CD4-positive, alpha-beta T cell treated with Interleukin-21 for 1 hour (primary cell): ENCODE results near the gene TTLL6.

Experiments used
- DNase-seq: peaks from one replicate; pipeline ENCODE4 v3.0.0-alpha.2; 2020

TTLL6 gene

GRCh38 chr17:48757524-48757961 is 59.5 kb downstream of the TTLL6 start:
- no peak for DNase-seq

DNA sequence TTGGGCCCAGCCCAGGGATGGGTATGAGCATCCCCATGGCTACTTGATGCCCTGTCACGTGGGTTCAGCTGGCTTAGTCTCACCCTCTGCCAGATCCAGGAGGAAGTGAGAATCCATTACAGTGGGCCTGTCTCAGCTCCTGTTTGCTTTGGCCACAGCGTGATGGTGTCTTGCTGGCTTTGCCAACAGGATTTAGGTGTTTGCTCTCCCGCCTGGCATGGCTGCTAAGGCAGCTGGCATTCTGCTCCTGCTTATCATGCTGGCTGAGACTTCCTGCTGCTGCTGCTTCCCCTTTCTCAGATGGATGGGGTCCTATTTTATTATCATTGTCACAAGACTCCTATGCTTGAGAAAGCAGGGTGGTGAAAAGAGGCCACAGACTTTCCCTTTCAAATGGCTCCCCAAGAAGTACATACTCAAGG is 60.2 kb downstream of the TTLL6 start:
- no peak for DNase-seq

DNA sequence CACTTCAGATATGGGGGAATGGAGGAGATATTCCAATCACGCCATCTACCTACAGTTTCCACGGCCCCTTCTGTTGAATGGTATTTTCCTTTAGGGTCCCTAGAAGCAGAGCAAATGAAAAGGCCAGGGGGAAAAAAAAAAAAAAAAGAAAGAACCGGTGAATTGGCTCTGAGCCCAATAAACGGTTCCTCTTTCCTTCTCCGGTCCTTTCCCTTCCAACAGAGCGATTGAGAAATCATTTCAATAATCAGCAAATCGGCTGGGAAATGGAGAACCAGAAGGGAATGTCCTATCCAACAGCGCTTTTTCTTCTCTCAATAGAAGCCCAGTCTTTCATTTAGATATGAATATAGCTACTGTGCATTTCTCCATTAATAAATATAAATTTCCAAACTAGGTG is 61.7 kb downstream of the TTLL6 start:
- no peak for DNase-seq

DNA sequence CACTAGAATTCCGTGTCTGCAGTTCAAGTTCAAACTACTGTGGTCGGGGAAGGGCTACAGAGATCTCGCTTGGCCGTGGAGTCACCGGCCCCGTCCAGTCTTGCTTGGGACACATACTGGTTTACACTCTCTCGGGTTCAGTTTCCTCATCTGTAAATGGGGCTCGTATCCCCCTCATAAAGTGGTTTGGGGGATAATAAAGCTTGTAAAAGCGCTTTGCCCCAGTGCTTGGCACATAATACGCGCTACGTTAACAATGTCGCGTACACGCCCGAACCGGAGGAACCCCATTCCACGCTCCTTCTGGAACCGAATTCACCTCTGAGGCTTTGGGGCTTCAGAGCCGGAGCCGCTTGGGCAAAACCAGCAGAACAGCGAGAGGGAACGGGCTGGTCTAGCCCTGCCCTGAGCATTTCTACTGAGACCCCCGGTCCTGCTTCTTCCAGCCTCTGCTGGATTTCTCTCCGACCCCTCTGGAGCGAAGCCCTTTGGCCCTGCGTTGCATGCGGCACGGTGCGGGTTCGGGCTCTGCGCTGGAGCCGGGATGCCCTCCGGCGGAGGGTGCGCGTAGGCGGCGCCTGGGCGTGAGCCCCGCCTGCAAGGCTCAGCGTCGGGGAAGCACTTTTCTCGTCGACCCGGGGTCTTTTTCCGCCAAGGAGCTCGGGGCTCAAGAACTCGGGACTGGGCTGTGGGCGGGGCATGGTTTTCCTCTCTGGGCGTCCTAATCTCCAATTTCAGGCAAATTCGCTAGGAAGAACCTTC is 62.3 kb downstream of the TTLL6 start:
- DNase-seq, result no peak

DNA sequence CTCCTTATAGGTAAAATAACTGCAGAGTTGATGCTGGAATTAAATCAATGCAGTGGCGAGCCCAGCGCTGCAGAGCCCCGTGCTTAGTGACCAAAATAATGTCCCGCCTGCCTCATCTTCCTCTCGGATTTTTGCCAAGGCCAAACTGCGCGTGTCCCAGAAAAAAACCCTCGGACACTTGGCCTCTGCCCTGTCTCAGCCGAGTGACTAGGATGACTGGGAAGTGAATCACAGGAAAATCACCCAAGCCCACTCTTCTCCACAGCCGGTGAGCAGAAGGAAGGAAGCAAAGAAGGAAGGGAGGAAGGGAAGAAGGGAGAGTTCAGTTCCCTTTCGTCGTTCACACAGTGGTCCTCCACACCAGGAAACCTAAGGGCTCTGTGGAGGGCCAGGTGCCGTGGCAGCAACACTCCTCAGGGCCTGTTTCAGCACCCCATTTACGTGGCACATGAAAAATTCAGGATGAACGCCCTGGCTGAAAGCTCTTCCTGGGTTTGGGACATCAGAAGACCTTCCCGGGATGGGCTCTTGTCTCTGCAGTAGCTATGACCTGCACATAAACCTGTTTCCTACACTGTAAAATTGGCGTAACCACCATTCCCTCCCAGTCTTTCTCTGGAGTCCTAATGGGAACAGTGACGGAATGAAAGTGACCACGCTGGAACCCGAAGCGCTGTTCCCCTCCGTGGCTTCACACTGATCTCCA is 63.1 kb downstream of the TTLL6 start:
- no peak for DNase-seq

DNA sequence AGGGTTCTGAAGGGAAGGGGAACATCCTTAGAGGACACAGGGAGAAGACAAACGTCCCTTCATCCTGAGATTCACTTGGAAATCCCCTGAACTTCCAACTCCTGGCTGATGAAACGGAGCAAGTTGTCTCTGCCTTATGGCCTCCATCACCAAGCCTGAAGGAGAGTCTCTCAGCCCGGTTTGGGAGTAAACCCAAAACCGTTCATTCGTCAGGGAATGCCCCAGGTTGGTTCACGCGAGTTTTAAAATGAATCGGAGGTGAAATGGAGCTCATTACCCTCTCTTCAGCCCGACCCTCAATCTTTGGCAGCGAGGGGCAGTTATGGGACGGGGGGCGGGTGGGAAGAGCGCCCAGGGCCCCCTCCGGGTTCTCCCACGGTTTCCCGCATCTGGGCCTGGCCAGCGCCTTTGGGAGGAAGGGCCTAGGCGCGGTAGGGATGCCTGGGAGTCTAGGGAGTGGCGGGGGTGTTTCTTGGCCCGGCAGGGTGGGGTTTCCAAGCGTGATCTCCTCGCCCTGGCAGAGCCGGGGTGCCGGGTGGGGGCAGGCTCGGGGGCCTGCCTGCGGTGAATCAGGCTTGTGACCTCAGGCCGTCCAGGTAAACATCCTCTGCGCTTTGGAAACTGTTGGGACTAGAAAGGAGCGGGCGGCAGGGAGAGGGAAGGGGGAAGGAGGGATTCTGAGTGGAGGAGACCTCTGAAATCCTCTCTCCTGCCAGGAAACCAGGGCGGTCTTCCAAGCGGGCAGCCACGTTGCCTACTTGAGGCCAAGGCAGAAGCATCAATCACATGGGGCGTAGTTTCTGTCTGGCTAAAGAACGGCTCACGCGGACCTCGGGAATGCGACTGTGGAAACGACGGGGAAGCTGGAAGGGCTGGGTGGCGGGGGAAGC is 64.4 kb downstream of the TTLL6 start:
- no peak for DNase-seq

GRCh38 chr17:48751733-48752398 is 65.2 kb downstream of the TTLL6 start:
- no peak for DNase-seq

DNA sequence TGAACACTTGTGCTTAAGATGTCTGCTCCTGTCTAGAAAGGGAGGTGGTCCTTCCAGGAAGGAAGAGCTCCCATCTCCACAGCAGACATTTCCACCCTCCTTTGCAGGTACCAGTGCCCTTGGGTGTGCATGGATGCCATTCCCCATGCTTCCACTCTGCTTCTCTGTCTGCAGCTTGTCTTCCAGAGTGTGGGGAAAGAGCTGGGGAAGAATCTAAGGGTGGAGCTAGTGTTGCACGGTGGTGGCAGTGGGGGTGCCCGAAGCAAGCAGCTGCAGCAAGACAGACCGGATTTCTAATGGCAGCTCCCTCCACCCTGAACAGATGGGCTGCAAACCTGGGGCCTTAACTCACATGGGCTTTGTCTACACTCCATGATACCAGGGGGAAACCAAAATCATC is 65.9 kb downstream of the TTLL6 start:
- DNase-seq, result no peak

GRCh38 chr17:48749621-48750553 is 67.1 kb downstream of the TTLL6 start:
- no peak for DNase-seq

GRCh38 chr17:48748718-48749566 is 68.1 kb downstream of the TTLL6 start:
- no peak for DNase-seq

DNA sequence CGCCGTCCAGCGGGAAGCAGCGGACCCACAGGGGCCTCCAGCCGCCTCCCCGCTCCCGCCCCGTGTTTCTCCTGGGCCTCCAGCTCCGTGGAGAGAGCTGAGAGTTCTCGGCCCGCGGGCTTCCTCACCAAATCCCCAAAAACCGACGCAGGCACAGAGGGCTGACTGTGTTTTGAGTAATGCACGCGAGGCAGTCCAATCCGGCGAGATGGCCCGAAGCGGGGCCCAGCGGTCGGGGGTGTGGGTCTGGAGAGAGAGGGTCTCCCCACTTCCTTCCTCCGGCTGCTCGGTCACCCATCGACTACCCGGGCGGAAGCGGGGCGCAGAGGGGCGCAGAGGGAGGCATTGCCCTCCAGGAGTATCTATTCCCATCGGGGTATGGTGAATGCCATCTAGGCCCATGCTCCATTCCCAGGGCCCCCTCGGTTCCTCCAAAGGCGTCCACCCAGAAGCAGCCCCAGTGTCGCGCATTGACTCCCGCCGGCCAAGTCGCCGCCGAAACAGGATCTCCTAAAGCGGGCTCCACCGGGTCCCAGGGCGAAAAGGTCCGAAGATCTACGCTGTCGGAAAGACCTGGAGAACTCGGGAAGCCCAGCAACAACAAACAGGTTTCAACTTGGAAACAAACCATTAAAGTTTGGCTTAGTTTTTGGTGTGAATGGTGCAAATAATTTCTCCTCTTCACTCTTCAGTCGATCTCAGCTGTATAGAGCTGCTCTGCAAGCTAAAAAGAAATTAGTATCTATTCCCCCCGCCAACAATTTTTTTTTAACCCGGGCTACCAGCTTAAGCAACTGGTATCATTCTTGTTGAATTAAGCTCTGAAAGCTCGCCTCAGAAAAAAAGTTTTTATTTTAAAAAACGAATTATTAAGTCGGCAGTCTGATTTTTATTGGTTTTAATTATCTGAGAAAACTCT is 69.3 kb downstream of the TTLL6 start:
- no peak for DNase-seq

DNA sequence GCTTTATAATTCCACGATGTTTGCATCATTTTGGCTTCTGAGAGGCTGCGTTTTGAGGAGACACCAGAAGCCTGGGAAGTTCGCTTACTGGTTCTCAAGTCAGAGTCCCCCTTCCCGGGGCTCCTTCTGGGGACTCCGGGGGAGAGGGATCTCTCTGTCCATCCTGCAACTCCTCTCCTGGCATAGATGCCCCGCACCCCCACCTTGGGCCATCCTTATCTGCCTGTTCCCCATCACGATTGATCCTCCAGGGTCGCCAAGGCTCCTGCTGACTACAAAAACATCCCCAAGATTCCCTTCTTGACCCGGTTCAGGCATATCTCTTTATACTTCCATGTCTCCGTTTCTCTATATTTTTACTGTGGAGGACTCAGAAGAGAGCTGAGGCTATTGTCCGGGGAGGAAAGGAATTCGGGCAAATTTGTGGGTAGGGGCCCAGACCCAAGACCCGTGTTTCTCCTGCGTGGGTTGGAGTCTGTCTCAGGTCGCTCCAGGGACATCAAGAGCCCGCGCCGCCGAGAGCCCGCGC is 70.0 kb downstream of the TTLL6 start:
- no peak for DNase-seq

GRCh38 chr17:48745381-48746275 is 71.4 kb downstream of the TTLL6 start:
- no peak for DNase-seq

- DNase-seq, result no peak
Measured at GRCh38 chr17:48740537-48740936, 76.5 kb downstream of the TTLL6 start.

- DNase-seq, result no peak
Measured at GRCh38 chr17:48738803-48739526, 78.1 kb downstream of the TTLL6 start.

- DNase-seq, result no peak
Measured at GRCh38 chr17:48738424-48738802, 78.6 kb downstream of the TTLL6 start.

- DNase-seq, result no peak
Measured at GRCh38 chr17:48737330-48738043, 79.5 kb downstream of the TTLL6 start.
